ENCODE results near the gene RPS26.

DNA sequence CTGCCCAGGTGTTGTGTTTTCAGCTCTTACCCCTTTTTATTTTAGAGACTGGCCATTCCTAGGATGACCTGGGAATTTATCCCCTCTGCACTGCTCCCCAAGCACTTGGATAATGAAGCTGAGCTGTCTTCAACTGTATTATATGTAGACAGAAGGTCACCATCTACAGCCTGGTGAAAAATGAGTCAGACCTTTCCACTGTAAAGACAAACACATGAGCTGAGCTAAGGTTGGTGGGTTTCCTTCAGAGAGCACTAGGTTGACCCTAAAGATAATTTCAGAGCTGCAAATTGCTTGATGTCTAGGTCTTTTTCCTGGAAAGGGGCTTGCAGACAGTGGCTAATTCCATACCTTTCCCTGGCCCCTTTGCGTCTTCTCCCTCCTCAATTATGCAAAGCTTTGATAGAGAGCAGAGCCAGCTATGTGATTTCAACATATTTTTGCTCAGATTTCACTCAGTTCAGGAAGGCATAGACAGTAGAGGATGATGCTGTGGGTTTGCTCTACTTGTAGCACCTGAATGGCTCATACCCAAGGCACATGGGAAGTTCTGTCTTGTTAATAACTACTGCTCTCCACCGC lies 30.1 kb upstream of the RPS26 start:
- TF ChIP-seq, protein P1, sequence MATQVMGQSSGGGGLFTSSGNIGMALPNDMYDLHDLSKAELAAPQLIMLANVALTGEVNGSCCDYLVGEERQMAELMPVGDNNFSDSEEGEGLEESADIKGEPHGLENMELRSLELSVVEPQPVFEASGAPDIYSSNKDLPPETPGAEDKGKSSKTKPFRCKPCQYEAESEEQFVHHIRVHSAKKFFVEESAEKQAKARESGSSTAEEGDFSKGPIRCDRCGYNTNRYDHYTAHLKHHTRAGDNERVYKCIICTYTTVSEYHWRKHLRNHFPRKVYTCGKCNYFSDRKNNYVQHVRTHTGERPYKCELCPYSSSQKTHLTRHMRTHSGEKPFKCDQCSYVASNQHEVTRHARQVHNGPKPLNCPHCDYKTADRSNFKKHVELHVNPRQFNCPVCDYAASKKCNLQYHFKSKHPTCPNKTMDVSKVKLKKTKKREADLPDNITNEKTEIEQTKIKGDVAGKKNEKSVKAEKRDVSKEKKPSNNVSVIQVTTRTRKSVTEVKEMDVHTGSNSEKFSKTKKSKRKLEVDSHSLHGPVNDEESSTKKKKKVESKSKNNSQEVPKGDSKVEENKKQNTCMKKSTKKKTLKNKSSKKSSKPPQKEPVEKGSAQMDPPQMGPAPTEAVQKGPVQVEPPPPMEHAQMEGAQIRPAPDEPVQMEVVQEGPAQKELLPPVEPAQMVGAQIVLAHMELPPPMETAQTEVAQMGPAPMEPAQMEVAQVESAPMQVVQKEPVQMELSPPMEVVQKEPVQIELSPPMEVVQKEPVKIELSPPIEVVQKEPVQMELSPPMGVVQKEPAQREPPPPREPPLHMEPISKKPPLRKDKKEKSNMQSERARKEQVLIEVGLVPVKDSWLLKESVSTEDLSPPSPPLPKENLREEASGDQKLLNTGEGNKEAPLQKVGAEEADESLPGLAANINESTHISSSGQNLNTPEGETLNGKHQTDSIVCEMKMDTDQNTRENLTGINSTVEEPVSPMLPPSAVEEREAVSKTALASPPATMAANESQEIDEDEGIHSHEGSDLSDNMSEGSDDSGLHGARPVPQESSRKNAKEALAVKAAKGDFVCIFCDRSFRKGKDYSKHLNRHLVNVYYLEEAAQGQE (IDR thresholded peaks at IDR 0.05; ENCODE audit: insufficient read depth in 1 of 2, low read depth in 2 of 2, low read length in 2 of 2) = no peak
- no peak for TF ChIP-seq POLR2AphosphoS5 (IDR thresholded peaks at IDR 0.05; ENCODE audit: low read depth, low read length)

All from PFSK-1 (cell line).